GM19099 (cell line): ENCODE results near the gene ALKBH8.

Experiments
- POLR2A ChIP-seq: IDR thresholded peaks from 3 replicates; pipeline ENCODE4 v1.6.1; 2011; ENCODE audit warnings: low read depth; ENCODE audit not compliant: insufficient read length; ENCODE audit errors: extremely low read depth

The ALKBH8 gene

GRCh38 chr11:107590460-107591377 is 25.2 kb upstream of the ALKBH8 start, which contains the start of gene ELMOD1:
TSS of gene ELMOD1 (plus strand) at chr11:107591147. CDS start at chr11:107618190, 27,043 bp downstream.
- no peak for TF ChIP-seq POLR2A

- TF ChIP-seq POLR2A: no peak
Observed at GRCh38 chr11:107587306-107587979, 21.9 kb upstream of the ALKBH8 start.

GRCh38 chr11:107583629-107584195 is 18.2 kb upstream of the ALKBH8 start:
- TF ChIP-seq POLR2A: no peak

- no peak for TF ChIP-seq POLR2A
Observed at GRCh38 chr11:107581147-107581546, 15.6 kb upstream of the ALKBH8 start.

GRCh38 chr11:107577346-107577711 is 11.8 kb upstream of the ALKBH8 start:
- TF ChIP-seq POLR2A: no peak

DNA sequence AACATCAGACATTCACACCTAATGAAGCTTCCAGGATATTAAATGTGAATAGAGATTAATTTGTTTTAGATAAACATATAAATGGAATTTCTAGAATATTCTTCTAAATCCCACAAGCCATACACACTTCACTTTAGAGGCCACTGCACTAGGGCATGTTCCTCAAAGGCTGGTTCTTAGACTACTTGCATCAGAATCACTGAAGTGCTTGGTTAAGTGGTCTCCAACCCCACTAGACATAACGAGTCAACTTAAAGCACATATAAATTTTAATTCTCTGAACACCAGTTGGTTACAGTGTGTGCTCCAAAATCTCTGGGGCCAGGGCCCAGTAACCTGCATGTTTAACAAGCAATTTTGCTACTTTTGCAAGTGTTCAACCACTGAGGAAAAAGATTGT is 7.9 kb upstream of the ALKBH8 start:
- no peak for TF ChIP-seq POLR2A

GRCh38 chr11:107570015-107570414 is 4.5 kb upstream of the ALKBH8 start:
- no peak for TF ChIP-seq POLR2A

DNA sequence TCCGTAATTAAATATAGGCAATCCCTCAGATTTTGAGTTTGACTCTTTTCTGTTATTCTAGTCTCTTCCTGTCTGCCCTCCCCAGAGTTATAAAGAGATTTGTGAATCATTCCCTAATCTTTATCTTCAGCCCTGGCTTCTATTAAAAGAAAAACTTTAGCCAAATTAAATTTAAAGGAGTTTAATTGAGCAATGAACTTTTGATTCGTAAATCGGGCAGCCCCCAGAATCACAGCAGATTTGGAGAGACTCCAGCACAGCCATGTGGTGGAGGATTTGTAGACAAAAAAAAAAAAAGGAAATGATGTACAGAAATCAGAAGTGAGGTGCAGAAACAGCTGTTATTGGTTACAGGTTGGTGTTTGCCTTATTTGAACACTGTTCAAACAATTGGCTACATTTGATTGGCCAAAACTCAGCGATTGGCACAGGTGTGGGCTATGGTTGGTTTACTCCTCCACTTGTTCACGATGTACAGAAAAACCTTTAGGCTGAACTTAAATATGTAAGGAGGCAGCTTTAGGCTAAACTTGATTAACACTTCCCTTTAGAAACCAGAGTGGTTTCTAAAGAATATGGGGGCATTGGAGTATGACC is 2.3 kb upstream of the ALKBH8 start:
- no peak for TF ChIP-seq POLR2A

DNA sequence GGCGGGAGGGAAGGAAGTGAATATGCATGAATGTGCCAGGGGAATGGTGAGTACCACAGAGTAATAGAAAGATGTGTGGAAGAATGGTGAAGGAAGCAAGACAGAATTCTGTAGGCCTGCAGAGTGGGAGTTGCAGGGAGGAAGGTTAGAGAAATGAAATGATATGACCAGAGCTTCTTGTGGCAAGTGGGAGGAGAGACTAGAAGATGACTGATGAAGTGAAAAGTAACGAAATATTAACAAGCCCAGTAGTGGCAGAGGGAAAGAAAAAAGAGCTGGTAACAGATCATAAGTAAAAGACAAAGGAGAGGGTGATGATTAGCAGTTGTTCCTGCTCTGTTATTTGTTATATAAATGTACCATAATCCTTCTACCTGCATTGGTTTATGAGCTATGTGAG is 1.0 kb upstream of the ALKBH8 start:
- no peak for TF ChIP-seq POLR2A

- no peak for TF ChIP-seq POLR2A
Observed at GRCh38 chr11:107564877-107565218, 687 bp downstream of the ALKBH8 start.

- TF ChIP-seq POLR2A: no peak
Observed at GRCh38 chr11:107563702-107564101, 1.8 kb downstream of the ALKBH8 start.

DNA sequence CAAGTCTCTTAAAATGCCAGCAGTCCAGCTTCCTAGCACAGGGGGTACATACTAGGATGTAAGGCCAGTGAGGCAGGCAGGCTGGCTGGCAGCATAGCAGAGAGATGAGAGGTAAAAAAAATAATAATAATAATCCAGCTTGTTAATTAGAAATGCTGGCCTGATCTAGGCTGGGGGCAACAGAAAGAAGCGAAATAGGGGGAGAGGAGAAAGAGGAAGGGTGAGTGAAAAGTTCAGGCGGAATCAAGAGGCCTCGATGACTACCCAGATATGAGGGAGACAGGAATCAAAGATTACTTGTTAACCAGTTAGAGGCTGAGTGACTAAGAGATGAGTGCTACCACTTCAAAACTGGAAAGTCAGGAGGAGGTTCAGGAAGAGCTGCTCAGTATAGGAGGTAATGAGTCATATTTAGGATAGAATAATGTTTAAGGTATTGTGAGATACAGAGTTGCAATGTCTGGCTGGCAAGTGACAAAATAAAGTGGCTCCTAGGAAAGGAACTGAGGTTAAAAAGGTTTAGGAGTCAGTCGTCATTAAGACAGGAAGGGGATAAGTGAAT is 2.8 kb downstream of the ALKBH8 start:
- TF ChIP-seq POLR2A: no peak

- no peak for TF ChIP-seq POLR2A
Observed at GRCh38 chr11:107561688-107562087, 3.8 kb downstream of the ALKBH8 start.

- TF ChIP-seq POLR2A: no peak
Observed at GRCh38 chr11:107550304-107550703, 15.2 kb downstream of the ALKBH8 start.

DNA sequence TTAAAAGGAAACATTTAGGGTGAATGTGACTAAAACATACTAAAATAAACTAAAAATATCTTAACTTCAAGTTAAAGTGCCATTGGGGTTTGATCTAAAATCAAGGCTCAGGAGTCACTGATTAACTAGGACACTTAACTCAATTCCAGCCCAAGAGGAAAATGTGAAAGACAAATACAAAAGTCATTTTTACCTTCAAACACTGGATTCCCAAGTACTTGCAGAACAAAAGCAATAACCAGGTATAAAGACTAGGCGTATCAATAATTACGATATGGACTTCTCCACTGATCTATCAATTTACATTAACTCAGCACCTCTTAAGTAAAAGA is 15.6 kb downstream of the ALKBH8 start:
- TF ChIP-seq POLR2A: no peak
